ENCODE data around the gene TECPR2. TPM values are rescaled to one million over a fixed set of nuclear protein-coding genes. Genes with fewer than 3 reads are reported as not detected.

Gene TECPR2
- total and polyA plus RNA-seq, 10 of the 15 experiments (the other 5 are each of a cell fraction or from before 2014, with no cell fraction given) = 0.15 to 10.0 (median 3.0) TPM

DNA sequence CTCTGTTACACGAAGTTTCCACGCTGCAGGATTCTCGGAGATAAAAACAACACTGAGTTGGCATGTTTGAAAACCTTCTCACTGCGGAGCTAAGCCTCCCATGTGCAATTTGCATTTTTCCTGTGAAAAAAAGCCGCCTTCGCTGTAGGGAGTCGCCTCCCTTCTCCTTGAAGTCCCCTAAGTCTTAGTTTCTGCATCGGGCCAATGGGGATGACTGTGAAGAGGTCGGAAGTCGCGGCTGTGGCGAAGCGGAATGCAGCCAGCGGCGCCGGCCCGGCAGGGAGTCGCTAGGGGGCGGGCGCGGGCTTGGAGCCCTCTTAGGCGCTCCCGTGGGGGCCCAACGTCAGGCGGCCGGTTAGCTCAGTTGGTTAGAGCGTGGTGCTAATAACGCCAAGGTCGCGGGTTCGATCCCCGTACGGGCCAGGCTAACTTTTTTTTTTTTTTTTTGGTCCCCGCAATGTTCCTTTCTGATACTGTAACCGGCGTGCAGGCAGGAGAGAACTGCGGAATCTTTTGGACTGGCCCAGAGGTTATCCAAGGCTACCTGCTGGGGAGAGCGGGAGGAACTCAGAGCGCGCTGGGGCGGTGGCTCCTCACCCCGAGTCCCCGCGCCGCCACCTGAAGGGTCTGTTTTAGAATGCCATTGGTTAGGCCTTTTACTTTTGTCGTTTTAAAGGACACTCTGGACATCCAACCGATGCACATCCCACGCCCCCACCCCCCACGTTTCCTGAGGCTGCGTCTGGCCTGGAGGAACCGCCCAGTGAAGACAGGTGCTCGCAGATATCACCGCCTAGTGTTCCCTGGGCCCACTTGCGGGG lies 45.8 kb upstream of the TECPR2 start (continued):
- no peak for TF ChIP-seq SRF (IDR thresholded peaks at IDR 0.05; ENCODE audit: low read depth in 2 of 2, low read length in 2 of 2)
- TF ChIP-seq RAD51 (IDR thresholded peaks at IDR 0.05) = no peak
- peak; percentile 99 for TF ChIP-seq ZNF24 (IDR thresholded peaks at IDR 0.05)
- TF ChIP-seq FOXM1 (IDR thresholded peaks at IDR 0.05; ENCODE audit: low read depth, low read length) = peak; percentile 32; the same call in 1 of the 2 replicates
- TF ChIP-seq, protein P1, sequence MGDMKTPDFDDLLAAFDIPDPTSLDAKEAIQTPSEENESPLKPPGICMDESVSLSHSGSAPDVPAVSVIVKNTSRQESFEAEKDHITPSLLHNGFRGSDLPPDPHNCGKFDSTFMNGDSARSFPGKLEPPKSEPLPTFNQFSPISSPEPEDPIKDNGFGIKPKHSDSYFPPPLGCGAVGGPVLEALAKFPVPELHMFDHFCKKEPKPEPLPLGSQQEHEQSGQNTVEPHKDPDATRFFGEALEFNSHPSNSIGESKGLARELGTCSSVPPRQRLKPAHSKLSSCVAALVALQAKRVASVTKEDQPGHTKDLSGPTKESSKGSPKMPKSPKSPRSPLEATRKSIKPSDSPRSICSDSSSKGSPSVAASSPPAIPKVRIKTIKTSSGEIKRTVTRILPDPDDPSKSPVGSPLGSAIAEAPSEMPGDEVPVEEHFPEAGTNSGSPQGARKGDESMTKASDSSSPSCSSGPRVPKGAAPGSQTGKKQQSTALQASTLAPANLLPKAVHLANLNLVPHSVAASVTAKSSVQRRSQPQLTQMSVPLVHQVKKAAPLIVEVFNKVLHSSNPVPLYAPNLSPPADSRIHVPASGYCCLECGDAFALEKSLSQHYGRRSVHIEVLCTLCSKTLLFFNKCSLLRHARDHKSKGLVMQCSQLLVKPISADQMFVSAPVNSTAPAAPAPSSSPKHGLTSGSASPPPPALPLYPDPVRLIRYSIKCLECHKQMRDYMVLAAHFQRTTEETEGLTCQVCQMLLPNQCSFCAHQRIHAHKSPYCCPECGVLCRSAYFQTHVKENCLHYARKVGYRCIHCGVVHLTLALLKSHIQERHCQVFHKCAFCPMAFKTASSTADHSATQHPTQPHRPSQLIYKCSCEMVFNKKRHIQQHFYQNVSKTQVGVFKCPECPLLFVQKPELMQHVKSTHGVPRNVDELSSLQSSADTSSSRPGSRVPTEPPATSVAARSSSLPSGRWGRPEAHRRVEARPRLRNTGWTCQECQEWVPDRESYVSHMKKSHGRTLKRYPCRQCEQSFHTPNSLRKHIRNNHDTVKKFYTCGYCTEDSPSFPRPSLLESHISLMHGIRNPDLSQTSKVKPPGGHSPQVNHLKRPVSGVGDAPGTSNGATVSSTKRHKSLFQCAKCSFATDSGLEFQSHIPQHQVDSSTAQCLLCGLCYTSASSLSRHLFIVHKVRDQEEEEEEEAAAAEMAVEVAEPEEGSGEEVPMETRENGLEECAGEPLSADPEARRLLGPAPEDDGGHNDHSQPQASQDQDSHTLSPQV (IDR thresholded peaks at IDR 0.05) = 0 out of 2 replicates have a peak, but pooled peaks have one; percentile 77
- TF ChIP-seq CREB1 (IDR thresholded peaks at IDR 0.05; ENCODE audit: low read depth) = peak; percentile 72
- TF ChIP-seq SMARCA5 (IDR thresholded peaks at IDR 0.05) = peak; percentile 98
- TF ChIP-seq, protein P2, sequence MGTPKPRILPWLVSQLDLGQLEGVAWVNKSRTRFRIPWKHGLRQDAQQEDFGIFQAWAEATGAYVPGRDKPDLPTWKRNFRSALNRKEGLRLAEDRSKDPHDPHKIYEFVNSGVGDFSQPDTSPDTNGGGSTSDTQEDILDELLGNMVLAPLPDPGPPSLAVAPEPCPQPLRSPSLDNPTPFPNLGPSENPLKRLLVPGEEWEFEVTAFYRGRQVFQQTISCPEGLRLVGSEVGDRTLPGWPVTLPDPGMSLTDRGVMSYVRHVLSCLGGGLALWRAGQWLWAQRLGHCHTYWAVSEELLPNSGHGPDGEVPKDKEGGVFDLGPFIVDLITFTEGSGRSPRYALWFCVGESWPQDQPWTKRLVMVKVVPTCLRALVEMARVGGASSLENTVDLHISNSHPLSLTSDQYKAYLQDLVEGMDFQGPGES (IDR thresholded peaks at IDR 0.05) = no peak
- TF ChIP-seq ZSCAN29 (IDR thresholded peaks at IDR 0.05) = peak; percentile 92
- no peak for TF ChIP-seq ZZZ3 (IDR thresholded peaks at IDR 0.05; ENCODE audit: control insufficient read depth, insufficient read length, low read depth)
- 0 out of 3 replicates have a peak, but pooled peaks of 1 of the 2 experiments have one; percentile 39 for TF ChIP-seq EGR1 (IDR thresholded peaks at IDR 0.05; ENCODE audit: borderline replicate concordance in 1 of 2, low read depth in 2 of 2, low read length in 2 of 2)
- TF ChIP-seq ASH2L (IDR thresholded peaks at IDR 0.05; ENCODE audit: borderline replicate concordance, low read depth) = 0 out of 2 replicates have a peak, but pooled peaks have one; percentile 15
- peak; percentile 65; the same call in 1 of the 2 replicates for TF ChIP-seq MXI1 (IDR thresholded peaks at IDR 0.05; ENCODE audit: low read depth, low read length)
- TF ChIP-seq NR2C2 (IDR thresholded peaks at IDR 0.05; ENCODE audit: borderline replicate concordance, control insufficient read depth, insufficient read length, low read depth) = no peak
- peak; percentile 39; the same call in 1 of the 2 replicates for TF ChIP-seq PML (IDR thresholded peaks at IDR 0.05; ENCODE audit: low read length)
- TF ChIP-seq, protein P3, sequence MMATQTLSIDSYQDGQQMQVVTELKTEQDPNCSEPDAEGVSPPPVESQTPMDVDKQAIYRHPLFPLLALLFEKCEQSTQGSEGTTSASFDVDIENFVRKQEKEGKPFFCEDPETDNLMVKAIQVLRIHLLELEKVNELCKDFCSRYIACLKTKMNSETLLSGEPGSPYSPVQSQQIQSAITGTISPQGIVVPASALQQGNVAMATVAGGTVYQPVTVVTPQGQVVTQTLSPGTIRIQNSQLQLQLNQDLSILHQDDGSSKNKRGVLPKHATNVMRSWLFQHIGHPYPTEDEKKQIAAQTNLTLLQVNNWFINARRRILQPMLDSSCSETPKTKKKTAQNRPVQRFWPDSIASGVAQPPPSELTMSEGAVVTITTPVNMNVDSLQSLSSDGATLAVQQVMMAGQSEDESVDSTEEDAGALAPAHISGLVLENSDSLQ (IDR thresholded peaks at IDR 0.05) = peak; percentile 92
- no peak for TF ChIP-seq CBX3 (IDR thresholded peaks at IDR 0.05; ENCODE audit: borderline replicate concordance, low read depth)
- 0 out of 2 replicates have a peak, but pooled peaks have one; percentile 74 for TF ChIP-seq RCOR1 (conservative IDR thresholded peaks at IDR 0.05; ENCODE audit: low read depth, low read length)
- peak; percentile 44; the same call in 1 of the 2 replicates for TF ChIP-seq HCFC1 (IDR thresholded peaks at IDR 0.05; ENCODE audit: low read length)
- TF ChIP-seq FOXK2 (IDR thresholded peaks at IDR 0.05) = no peak
- TF ChIP-seq KLF5 (IDR thresholded peaks at IDR 0.05; ENCODE audit: partially characterized antibody) = peak; percentile 76
- TF ChIP-seq HDAC6 (IDR thresholded peaks at IDR 0.05; ENCODE audit: unreplicated experiment) = no peak

All from GM12878 (cell line).